ENCODE data around the gene EIF5A.

The EIF5A gene

DNA sequence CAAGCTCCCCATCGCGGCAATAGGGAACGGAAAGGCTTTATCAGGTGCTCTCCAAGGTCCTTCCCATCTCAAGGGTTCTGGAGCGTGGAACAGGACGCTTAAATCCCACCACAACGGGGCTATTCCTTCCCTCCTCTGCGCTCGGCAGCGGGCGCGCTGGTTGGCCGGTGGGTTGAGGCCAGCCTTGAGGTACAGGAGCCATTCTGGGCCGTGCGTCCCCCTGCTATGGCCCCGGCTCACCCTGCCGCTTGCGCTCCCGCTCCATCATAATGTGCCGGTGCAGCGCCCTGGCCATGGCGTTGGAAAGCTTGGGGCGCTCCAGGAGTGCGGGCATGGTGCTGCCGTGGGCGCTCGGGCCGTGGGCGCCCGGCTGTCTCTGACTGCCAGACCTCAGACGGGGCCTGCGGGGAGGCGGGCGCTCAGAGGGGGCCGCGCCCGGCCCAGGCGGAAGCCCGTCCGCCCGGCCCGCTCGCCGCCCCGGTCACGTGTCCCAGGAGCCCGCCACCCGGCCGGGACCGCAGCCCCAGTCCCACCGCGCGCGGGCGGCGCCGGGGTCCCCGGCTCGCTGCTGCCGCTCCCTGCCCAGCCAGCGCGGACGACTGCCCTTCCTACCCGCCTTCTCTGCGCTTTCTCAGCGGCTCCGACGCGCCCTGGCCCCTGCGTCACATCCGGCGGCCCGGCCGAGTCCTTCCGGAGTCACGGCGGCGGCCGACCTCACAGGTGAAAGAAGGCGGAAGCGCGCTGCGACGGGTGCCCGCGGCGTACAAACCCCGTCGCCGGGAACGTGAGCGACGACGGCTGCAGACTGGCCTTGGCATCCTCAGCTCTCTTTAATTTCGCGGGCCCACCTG is 7.5 kb downstream of the EIF5A start, which contains the start of gene GPS2:
Gene GPS2, minus strand, starts transcription at position 642 of the 851 bp plus-strand sequence. Its CDS starts 308 bp downstream, at position 334.
- H3K4me3 ChIP-seq (ENCODE audit: low read depth, low read length) = peak within 1 kb of the TSS; percentile 87
- TF ChIP-seq, protein P1, sequence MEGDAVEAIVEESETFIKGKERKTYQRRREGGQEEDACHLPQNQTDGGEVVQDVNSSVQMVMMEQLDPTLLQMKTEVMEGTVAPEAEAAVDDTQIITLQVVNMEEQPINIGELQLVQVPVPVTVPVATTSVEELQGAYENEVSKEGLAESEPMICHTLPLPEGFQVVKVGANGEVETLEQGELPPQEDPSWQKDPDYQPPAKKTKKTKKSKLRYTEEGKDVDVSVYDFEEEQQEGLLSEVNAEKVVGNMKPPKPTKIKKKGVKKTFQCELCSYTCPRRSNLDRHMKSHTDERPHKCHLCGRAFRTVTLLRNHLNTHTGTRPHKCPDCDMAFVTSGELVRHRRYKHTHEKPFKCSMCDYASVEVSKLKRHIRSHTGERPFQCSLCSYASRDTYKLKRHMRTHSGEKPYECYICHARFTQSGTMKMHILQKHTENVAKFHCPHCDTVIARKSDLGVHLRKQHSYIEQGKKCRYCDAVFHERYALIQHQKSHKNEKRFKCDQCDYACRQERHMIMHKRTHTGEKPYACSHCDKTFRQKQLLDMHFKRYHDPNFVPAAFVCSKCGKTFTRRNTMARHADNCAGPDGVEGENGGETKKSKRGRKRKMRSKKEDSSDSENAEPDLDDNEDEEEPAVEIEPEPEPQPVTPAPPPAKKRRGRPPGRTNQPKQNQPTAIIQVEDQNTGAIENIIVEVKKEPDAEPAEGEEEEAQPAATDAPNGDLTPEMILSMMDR (IDR thresholded peaks at IDR 0.05; ENCODE audit: borderline replicate concordance, insufficient read depth, low read depth, low read length) = no peak

DNA sequence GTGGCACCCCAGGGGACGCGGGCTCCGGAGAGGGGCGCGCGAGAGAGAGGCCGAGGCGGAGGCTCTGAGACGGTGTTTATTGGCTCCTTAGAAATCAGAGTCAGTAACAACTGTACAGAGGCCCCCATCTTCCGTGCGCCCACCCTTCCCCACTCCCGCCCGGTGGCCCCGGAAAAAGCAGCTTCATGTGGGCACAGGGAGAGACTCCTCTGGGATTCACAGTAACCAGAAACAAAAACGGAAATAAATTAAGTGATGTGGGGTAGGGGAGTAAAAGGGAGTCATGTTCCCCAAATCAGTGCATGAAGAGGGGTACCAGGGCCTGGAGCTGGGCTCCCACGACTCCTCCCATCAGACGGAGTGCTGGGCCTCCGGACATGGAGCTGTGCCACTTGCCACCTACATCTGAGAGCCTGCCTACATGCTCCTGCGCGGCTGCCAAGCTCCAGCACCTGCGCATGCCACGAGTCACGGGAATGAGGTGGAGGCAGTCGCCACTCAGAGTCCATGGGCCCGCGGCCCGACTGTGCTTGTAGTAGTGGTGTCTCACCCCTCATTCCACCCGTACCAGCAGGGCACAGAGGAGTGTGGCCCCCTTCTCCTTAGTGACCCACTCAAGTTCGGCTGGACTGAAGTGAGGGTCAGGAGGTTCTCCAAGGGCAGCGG is 8.3 kb downstream of the EIF5A start:
- H3K4me3 ChIP-seq (ENCODE audit: low read depth, low read length) = peak overlapping the region; percentile 87

DNA sequence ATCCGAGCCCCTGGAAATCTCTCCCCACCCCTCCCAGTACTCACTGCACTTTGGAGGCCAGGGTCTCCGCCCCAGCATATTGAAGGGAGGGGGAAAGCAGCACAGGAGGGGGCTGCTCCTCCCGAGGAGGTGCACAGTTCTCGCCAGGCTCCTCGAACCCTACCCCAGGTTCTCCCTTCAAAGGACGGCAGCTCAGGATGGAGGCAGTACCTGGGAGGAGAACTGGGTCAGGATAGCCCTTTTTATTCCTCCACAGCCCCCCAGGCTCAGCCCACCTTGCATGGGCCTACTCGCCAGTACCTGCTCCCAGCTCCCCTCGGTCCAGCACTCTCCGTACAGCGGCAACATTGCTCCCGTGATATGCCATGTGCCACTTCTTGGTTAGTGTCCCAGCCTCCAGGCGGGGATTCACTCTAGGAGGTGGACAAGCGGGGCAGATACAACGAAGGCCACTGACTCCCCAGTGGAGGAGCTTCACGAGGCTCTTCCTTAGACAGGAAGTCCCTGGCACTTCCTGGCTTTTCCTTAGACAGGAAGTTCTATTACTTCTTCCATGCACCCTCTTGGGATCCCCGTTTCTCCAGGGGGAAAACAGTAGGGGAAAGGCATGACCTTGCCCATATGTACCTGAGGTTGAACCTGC is 9.9 kb downstream of the EIF5A start:
- TF ChIP-seq, protein P1 (IDR thresholded peaks at IDR 0.05; ENCODE audit: borderline replicate concordance, insufficient read depth, low read depth, low read length) = no peak
- no peak overlapping the region for H3K4me3 ChIP-seq (ENCODE audit: low read depth, low read length)

More for the DNA sequence above, 8.3 kb downstream of the EIF5A start:
- TF ChIP-seq, protein P1 (IDR thresholded peaks at IDR 0.05; ENCODE audit: borderline replicate concordance, insufficient read depth, low read depth, low read length) = no peak

DNA sequence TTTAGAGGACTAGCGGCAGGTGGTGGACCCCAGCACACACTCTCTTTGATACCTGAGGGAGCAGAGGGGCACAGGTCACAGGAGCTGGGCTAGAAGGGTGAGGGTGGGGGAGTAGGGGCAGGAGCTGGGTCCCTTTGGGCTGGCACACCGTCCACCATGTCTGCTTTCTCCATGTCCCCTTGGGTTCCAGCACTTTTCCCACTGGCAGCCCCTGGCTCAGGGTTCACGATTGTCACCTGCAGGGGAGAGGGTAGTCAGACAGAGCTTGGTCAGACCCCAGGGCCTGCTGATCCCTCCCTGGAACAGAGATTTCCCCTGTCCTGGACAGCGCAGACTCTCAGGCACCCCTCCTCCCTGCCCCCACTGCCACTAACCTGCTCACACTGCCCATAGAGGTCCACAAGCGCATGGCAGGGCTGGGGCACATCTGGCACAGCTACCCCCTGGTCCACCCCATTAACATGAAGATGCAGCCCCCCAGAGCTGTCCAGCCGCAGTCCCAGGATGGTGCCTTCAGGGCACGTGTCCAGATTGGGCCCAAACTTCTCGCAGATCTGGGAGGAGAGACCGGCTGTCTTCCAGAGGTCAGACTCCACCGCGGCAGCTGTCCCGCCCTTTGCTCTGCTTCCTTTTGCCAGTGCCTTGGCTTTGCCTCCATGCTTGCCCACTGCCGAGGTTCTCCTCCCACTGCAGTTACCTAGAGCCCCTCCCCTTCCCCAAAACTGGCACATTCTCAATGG is 10.9 kb downstream of the EIF5A start:
- TF ChIP-seq, protein P1 (IDR thresholded peaks at IDR 0.05; ENCODE audit: borderline replicate concordance, insufficient read depth, low read depth, low read length) = no peak
- no peak overlapping the region for H3K4me3 ChIP-seq (ENCODE audit: low read depth, low read length)

DNA sequence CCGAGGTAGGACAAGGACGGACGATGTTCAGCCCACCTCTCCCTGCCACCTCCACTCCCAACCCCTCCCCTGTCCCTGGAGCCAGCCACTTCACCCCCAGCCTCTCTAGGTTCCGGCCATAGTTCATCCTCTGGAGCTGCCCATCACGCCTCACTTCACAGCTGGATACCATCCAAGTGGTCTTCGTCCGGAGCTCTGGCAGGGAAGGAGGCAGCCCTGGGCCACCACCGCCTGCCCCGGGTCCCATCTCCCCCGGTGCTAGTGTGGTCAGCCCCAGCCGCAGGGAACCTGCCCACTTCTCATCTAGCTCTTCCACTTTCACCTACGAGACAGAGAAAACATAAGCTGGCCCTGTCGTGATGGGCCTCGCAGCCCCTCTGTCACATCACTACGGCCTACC is 14.0 kb downstream of the EIF5A start:
- no peak overlapping the region for H3K4me3 ChIP-seq (ENCODE audit: low read depth, low read length)
- TF ChIP-seq, protein P1 (IDR thresholded peaks at IDR 0.05; ENCODE audit: borderline replicate concordance, insufficient read depth, low read depth, low read length) = no peak

DNA sequence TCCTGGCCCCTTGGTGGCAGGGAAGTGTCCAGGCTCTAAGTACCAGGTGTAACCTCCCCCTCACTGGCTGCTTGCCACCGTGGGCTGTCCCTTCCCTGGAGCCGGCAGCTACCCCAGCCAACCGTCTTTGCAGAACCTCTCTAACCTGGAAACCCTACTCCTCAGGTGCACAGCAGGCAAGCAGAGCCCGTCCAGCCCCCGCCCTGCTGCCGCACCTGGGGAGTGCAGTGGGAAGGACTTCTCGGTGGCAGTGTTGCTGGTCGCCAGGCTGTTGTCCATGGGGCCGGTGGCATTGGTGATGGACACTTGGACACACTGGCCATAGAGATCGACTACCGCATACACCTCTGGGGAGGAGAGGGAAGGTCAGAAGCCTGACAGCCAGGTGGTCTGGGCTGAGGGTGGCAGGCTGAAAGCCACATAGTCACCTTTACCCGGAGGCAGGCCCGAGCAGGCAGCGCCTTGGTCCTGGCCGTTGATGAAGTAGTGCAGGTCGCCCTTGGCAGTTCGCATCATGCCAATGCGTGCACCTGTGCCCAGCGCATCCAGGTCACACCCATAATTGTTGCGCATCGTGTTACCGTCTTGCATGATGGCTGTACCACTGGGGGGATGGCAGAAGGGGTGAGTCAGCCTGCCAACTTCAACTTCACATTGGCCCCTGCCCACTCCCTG is 15.2 kb downstream of the EIF5A start:
- H3K4me3 ChIP-seq (ENCODE audit: low read depth, low read length) = no peak overlapping the region
- TF ChIP-seq, protein P1 (IDR thresholded peaks at IDR 0.05; ENCODE audit: borderline replicate concordance, insufficient read depth, low read depth, low read length) = no peak

Data from GM12875 (cell line).